DOHH2 (cell line): ENCODE data around the gene BACE2.

Experiments used
- EZH2phosphoT487 ChIP-seq: fragments of 200-600 bp; sonication (generic); IDR thresholded peaks from 2 replicates; pipeline ENCODE4 v1.6.1; 2017; ENCODE audit warnings: borderline replicate concordance, mild to moderate bottlenecking, antibody characterized with exemption, low read length, moderate library complexity, mixed read lengths
- TF ChIP-seq, protein P1 (sequence below): fragments of 200-600 bp; sonication (generic); IDR thresholded peaks from one replicate; pipeline ENCODE4 v1.5.1; 2014; ENCODE audit warnings: antibody characterized with exemption, mild to moderate bottlenecking, low read depth, low read length; ENCODE audit not compliant: poor library complexity, severe bottlenecking

DNA sequence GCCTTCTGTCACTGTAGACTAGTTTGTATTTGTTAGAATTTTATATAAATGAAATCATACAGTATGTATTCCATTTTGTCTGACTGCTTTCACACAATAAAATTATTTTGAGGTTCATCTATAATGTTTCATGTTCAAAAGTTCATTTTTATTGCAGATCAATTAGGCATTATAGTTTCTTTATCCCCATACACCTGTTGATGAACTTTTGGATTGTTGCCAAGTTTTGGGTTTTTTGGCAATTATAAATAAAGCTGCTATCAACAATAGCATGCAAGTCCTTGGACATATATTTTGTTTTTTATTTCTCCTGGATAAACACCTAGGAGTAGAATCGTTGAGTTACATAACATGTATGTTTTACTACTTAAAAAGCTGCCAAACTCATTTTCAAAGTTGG lies 101.6 kb downstream of the BACE2 start:
- TF ChIP-seq, protein P1, sequence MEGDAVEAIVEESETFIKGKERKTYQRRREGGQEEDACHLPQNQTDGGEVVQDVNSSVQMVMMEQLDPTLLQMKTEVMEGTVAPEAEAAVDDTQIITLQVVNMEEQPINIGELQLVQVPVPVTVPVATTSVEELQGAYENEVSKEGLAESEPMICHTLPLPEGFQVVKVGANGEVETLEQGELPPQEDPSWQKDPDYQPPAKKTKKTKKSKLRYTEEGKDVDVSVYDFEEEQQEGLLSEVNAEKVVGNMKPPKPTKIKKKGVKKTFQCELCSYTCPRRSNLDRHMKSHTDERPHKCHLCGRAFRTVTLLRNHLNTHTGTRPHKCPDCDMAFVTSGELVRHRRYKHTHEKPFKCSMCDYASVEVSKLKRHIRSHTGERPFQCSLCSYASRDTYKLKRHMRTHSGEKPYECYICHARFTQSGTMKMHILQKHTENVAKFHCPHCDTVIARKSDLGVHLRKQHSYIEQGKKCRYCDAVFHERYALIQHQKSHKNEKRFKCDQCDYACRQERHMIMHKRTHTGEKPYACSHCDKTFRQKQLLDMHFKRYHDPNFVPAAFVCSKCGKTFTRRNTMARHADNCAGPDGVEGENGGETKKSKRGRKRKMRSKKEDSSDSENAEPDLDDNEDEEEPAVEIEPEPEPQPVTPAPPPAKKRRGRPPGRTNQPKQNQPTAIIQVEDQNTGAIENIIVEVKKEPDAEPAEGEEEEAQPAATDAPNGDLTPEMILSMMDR, result no peak
- TF ChIP-seq EZH2phosphoT487, result no peak
